GM21717 (cell line): ENCODE measurements around the gene PDGFB.

Source experiments
- ATAC-seq: cut with Tn5 transposase; IDR thresholded peaks from one replicate; pipeline ENCODE4 v1.9.1; 2021; ENCODE audit warnings: mild to moderate bottlenecking, moderate library complexity; ENCODE audit not compliant: unreplicated experiment

The PDGFB gene

DNA sequence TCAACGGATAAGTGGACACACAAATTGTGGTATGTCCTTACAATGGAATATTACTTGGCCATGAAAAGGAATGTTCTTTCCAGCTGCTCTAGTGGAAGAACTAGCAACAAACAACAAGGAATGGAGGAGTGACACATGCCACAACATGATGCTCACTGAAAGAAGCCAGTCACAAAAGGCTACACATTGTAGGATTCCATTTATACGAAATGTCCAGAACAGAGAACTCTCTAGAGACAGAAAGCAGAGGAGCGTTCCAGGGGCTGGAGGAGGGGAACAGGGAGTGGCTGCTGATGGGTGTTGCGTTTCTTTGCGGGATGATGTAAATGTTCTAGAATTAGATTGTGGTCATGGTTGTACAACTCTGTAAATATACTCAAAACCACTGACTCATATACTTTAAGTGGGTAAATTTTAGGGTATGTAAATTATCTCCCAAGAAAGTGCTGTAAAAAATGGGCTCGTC lies 32.4 kb upstream of the PDGFB start:
- ATAC-seq, result no peak

GRCh38 chr22:39276440-39277141 lies 31.8 kb upstream of the PDGFB start:
- no peak for ATAC-seq

- ATAC-seq, result no peak
Observed at GRCh38 chr22:39275814-39276439, 31.1 kb upstream of the PDGFB start.

DNA sequence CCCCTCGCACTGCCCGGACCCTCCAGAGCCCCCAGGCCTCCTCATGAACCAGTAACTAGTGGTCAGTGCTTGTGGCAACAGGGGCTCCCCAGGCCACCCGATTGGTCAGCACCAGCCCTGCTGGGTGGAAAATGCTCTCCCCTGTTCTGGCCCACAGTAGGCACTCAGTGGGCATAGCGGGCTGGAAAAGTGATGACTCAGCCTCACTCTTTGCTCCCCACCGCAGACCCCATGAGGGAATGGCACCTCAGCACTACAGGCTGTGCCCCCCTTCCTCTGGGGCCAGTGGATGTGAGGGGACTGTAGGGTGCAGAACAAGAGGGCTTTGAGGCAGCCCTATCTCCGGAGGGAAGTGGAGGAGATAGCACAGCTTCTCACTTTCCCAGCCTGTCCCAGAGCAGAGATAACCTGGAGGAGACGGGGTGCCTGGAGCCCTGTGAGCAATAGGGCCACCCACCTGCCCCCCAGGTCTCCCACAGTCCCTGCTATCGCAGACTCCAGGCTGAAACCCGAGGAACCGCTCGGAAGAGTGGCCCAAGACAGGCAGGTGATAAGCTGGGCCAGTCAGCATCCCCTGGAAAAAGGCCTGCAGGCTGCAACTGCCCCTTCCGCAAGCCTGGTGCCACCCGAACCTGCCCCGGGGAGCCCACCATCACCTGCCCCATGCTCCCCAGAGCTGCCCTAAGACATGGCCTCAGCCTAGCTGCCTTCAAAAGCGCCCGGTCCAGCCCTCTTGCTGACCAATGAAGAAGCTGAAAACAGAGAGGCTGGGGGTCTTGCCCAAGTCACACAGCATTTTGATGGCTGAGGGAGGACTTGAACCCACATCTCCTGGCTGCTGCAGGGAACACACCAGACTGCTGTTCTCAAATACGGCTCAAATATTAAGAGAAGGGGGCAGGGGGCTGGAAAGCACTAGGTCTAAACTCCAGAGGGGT lies 29.4 kb upstream of the PDGFB start:
- ATAC-seq, result no peak

DNA sequence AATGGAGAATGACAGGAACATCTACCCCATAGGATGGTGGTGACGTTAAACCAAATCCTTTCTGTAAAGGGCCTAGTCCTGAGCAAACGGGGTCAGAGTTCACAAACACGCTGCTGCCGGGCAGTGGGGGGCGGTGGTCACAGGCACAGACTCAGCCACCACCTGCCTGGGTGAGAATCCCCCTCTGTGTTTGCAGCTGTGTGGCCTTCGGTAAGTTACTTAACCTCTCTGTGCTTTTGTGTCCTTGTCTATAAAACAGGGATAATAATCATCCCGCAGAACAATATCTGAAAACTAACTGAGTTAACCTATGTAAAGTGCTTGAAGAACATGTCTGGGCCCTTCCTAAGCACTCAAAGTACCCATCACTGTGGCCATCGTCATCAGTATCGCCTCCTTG lies 26.0 kb upstream of the PDGFB start:
- ATAC-seq, result no peak

DNA sequence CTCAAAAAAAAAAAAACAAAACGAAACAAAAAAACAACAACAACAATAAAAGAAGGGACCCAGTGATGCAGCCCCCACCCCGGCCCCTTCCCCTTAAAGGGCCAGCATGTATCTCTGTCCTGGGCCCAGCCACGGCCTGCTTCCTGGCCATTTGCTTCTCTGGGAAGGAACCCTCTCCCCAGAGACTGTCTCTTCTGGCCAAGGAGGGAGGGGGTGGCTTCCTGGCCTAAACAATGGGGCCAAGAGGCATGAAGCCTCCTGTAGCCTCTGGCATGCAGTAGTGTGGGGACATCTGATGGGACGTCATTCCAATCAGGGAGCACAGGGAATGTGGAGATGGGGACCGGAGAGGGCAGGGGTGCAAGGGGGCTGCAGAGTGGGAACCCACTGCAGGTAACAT lies 25.5 kb upstream of the PDGFB start:
- ATAC-seq, result no peak

GRCh38 chr22:39269095-39269790 lies 24.5 kb upstream of the PDGFB start:
- ATAC-seq, result no peak

- no peak for ATAC-seq
Observed at GRCh38 chr22:39268645-39269044, 23.9 kb upstream of the PDGFB start.

- ATAC-seq, result no peak
Observed at GRCh38 chr22:39267974-39268373, 23.2 kb upstream of the PDGFB start.

GRCh38 chr22:39266398-39267030 lies 21.7 kb upstream of the PDGFB start:
- ATAC-seq, result peak; percentile 60

GRCh38 chr22:39265143-39265886 lies 20.5 kb upstream of the PDGFB start:
- ATAC-seq, result no peak

DNA sequence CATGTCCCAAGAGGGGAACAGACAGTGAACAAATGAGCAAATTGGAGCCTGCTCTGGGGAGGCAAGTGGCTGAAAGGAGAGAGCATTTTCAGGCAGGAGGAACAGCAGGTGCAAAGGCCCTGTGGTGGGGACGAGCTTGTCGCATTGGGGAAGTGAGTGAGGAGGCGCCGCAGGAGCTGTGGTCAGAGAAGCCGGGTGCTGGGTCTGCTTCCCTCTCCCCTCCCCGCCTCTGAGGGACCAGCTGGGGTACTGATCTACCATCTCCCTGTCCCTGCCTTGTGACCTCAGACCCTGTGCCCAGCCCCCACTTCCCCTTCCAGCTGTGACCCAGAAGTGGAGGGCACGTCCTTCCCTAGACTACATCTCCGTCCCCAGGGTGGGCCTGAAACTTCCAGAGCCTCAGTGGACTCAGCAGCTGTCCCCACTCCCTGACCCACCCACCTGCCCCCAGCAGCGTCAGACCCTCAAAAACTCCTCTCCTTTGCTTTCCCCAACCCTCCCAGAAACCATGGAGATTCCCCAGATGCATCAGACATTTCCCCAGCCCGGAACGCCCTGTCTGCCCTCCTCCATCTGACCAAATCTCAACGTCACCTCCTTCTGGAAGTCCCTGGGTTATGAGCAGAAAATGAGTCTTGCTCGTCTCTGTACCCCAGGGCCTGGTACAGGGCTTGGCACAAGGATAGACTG lies 19.7 kb upstream of the PDGFB start:
- no peak for ATAC-seq

GRCh38 chr22:39263626-39264348 lies 19.0 kb upstream of the PDGFB start:
- no peak for ATAC-seq

GRCh38 chr22:39259666-39260065 lies 14.9 kb upstream of the PDGFB start:
- no peak for ATAC-seq

DNA sequence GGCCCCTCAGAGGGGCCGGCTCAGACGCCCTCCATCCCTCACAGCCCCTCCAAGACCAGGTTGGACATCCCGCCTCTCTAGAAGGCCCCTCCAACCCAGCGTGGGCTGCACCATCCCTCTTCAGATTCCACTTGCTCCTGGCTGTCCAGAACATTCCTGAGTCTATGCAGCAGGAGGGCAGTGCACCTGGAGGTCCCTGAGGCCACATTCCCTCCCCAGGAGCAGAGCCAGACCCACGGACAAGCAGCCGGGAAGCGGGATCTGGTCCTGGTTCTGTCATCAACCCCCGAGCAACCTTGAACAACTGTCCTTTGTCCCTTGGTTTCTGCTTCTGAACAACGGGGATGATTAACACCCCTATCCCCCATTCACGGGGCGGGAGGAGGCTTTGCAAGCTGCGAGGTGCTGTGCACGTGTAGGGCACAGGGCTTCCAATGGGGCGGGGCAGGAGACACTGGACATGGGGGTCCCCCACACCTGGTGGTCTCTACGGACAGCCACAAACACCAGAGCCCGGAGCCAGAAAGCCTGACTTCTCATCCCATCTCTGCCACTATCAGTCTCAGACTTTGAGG lies 13.2 kb upstream of the PDGFB start:
- ATAC-seq, result no peak

DNA sequence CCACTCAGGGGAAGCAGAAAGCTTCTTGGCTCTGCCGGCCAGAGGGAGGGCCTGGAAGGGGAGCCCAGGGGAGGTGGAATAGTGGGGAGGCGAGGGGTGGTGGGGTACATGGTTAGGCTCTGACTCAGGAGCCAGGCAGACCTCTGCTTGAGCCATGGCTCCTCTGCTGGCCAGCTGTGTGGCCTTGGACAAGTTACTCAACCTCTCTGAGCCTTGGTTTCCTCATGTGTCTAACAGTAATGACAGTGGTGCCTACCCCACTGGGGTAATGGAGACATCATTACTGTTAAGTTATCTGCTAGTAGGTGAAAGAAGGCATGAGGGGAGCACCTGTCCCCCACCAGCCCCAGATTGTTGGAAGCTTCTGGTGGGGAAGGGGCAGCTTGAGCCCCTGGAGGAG lies 12.2 kb upstream of the PDGFB start:
- ATAC-seq, result no peak

DNA sequence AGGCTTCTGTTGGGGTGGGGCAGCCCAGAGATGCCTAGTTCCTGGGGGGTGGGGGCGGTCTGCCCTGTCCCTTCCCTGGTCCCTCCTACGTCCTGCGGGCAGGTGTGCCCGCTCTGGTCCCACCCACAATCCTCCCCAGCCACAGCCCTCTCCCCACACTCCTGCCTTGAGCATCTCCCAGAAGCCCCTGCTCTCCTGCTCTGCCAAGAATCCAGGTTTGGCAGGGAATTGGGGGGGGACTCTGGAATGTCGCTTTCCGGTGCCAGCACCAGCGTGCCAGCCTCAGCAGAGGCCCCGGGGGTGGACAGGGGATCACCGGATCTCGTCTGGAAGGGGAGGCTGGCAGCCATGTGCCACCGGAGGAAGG lies 11.4 kb upstream of the PDGFB start:
- no peak for ATAC-seq

DNA sequence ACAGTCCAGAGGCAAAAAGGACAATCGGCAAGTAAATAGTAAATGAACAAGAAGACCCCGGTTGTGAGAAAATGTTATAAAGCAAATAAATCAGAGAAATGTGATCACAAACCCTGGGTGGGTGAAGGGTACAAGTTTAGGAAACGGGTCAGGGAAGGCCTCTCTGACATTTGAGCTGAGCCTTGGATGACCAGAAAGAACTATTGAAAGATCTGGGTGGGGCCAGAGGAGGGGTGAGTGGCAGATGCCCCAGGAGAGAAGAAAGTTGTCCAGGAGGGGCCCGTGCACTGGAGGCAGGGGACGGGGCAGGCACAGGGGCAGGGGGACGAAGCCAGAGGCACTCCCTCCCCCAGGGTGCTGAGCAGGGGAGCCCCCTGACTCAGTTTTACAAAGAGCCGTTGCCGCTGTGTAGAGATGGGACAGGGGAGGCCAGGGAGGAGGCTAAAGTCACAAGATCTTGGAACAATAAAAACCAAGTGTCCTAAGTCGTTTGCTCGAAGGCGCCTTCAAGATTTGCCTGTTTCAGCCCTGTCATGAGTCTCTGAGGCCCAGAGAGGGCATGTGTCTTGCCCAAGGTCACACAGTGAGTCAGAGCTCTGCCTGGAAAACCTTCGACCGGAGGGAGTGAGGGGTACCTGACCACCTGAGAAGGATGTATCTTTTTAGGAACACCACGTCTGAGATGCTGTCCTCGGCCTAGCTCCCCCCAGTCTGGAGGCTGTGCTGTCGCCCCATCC lies 10.8 kb upstream of the PDGFB start:
- no peak for ATAC-seq
